Measurements from ENCODE around the gene PCP4L1. TPM values are rescaled to one million over a fixed set of nuclear protein-coding genes. Genes with fewer than 3 reads are reported as not detected.
"Not testable (repeated sequence)": the region's sequence is repeated elsewhere in the genome, so short reads cannot be mapped to it uniquely, and the experiment has no call there.

The PCP4L1 gene
- total RNA-seq, 1 experiment from 2014 or later, result not detected

DNA sequence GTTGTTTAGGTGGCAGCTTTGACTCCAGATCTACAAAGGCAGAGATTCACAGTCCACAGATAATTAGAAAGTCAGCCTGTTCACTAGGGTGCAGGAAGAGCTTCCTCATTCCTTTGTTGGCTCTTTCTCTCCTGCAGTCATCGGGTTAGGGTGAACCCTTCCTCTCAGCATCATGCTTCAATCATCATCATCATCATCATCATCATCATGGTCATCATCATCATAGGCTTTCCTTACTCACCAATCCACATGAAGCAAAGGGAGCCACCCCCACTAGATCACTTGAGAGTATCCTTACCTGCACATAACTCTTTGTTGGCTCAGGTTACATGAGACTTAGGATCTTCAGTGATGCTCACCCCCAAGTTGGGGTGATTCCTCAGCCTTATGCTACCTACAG, 32.2 kb downstream of the PCP4L1 start:
- no peak for DNase-seq

DNA sequence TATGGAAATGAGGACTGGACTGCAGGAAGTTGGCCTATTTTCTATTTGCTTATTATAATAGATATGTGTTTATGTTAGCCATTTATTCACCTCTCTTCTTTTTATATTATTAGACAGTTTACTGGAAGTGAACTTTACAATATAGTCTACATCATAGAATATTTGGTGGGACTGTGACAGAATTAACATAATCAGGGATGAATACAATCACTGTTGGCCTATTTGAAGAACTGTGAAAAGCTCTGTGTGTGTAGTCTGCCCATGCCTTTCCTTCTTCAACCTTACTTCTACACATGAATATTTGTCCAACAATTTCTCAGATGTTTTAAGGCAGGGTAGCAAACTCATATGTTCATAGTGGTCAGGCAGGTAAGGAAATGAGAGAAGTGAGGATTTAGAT, 38.9 kb downstream of the PCP4L1 start:
- Histone ChIP-seq H3K4me3 (no peak overlapping the region), H3K27me3 (no peaks in the 10 kb centered on the region), H3K36me3 (no peaks in the 10 kb centered on the region), H3K9me3 (no peaks in the 10 kb centered on the region)
- no peak for DNase-seq

More for the DNA sequence above, 32.2 kb downstream of the PCP4L1 start:
- no peak overlapping the region for H3K4me3 ChIP-seq
- H3K27me3 ChIP-seq, result peaks cover 3% of the 10 kb centered on the region; the same call in 1 of the 2 replicates
- no peaks in the 10 kb centered on the region for H3K9me3 ChIP-seq
- no peaks in the 10 kb centered on the region for H3K36me3 ChIP-seq

DNA sequence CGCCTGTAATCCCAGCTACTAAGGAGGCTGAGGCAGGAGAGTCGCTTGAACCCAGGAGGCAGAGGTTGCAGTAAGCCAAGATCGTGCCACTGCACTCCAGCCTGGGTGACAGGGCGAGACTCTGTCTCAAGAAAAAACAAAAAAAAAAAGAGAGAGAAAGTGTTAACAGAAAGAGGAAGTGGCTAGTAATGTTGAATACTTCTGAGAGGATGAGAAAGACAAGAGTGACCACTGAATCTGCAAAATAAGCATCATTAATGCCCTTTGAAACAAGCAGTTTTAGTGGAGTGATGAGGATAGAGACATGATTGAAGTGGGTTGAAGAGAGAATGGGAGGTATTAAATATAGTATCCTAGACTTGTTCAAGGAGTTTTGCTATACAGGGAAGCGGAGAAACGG, 39.6 kb downstream of the PCP4L1 start:
- DNase-seq, result no peak
- H3K4me3 ChIP-seq, result no peak overlapping the region
- H3K36me3 ChIP-seq, result no peaks in the 10 kb centered on the region
- no peaks in the 10 kb centered on the region for H3K9me3 ChIP-seq
- H3K27me3 ChIP-seq, result no peaks in the 10 kb centered on the region

DNA sequence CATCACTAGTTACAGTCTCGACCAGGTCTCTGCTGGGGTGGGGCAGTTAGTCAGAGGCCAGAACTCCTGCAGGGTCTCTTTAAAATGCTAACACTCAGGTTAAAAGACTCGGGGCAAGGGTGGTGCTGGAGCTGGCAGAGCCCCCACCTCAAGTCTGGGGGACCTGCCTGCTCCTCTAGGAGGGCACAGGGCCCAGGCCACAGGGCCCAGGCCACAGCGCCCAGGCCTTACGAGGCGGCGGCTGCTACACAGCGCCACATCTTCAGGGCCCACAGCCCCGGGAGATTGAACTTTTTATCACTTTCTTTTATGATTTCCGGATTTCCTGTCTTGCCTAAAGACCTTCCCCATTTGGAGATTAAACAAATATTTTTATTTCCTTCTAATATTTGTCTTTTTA, 40.8 kb downstream of the PCP4L1 start:
- H3K36me3 ChIP-seq, result no peaks in the 10 kb centered on the region
- no peak for DNase-seq
- no peaks in the 10 kb centered on the region for H3K27me3 ChIP-seq
- H3K9me3 ChIP-seq, result no peaks in the 10 kb centered on the region
- no peak overlapping the region for H3K4me3 ChIP-seq

DNA sequence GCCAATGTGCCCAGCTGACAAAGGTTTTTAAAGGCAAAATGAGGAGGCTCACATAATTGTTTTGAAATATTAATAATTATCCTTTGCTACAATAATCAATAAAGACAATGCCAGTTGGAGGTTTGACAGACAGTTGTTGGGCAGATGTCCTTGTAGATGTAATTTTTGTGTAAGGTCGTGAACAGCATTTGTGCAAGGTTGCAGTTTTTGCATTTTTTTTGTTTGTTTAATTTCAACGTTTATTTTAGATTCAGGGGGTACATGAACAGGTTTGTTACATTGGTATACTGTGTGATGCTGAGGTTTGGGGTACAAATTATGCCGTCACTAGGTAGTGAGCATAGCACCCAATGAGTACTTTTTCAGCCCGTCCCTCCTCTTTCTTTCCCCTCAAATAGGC, 41.9 kb downstream of the PCP4L1 start:
- H3K4me3 ChIP-seq, result no peak overlapping the region
- DNase-seq, result no peak
- H3K36me3 ChIP-seq, result no peaks in the 10 kb centered on the region
- H3K27me3 ChIP-seq, result no peaks in the 10 kb centered on the region
- H3K9me3 ChIP-seq, result no peaks in the 10 kb centered on the region

DNA sequence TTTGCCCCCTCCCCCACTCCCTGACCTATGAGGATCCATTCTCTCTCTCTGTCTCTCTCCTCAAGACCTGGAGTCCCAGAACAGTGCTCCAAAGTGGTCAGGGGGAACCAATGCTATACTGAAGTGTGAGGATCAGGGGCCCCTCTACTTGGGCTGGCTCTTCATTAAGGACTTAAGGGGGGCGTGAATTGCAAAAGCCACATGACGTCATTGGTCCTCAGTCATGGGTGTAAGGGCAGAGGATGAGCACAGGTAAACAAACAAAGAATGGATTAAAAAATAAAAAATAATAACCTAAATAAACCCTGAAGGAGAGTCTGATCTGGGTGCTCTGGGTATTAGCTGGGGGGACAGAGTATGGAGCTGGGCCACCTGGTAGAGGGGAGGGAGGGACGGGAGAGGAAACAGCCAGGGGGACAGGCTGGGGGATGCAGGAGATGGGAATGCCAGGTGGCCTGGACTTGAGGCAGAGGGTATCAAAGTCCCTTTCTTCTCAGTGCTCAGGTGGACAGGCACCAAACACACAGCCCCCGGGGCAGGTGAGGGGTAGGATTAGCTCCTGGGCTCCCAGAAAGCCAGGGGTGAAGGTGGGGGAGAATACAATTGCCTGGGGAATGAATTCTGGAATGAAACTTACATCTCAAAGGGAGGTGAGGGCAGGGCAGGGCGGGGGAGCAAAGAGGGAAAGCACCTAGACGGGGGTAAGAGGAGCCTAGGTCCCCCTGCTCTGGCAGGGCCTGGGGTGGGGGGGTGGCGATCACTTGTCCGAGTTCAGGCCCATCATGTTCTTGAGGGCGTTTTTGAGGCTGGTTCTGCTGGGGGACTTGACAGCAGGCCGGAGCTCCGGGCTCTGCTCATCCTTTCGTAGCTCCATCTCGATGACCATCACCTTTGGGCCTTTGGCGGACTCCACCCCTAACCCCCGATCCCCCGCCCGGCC, 46.7 kb downstream of the PCP4L1 start:
- no peak for DNase-seq
- Histone ChIP-seq H3K27me3 (no peaks in the 10 kb centered on the region), H3K9me3 (no peaks in the 10 kb centered on the region), H3K36me3 (no peaks in the 10 kb centered on the region), H3K4me3 (peak overlapping the region; percentile 46)

DNA sequence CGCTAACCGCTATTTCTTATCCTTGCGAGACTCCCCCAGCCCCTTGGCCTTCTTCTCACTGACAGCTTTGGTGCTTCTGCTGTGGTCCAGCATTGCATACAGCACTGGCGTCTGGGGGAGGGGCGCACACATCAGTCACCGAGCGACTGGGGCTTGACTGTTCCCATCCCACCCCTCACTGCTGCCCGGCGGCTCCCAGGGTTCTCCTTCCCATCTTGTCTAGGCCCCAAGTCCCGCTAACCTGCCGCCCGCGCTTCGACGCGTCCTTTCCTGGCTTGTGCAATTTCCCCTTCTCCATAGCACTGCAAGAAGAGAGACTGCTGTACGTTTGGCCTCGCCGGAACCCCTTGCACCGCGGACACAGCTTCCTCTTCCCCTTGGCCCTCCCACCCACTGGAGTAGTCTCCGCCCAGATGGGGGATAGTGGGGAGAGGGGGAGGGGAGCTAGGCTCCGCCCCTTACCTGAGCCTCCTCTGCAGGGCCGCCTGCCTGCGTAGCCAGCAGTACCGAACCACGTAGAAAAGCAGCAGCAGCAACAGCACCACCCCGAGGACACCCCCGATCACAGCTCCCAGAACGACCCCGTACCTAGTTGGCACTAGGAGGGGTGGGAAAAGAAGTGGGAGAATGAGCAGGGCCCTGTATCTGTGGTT, 47.4 kb downstream of the PCP4L1 start:
- peak overlapping the region; percentile 46 for H3K4me3 ChIP-seq
- DNase-seq, result peak; percentile 20

DNA sequence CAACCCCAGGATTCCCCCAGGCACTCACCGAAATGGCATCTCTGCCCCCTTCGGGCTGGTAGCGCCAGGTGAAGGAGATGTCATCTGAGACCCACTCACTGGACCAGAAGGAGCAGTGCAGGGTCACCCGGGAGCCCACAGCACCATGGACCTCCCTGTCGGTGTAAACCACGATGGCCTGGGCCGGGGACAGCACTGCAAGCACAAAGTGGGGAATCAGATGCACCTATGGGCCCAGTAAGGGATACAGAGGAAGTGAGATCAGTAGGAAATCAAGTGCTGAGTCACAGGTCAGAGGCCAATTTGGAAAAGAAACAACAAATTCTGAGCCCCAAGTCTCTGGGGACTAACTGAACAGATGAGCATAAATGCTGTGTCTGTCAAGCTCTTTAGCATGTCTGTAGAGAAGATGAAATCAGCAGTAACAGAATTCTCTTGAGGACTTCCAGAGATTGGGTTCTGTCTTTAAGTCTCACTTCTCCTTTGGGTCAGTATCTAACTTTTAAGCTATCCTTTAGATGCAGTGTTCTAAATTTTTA, 48.8 kb downstream of the PCP4L1 start:
- Histone ChIP-seq H3K4me3 (no peak overlapping the region), H3K27me3 (no peaks in the 10 kb centered on the region), H3K36me3 (no peaks in the 10 kb centered on the region), H3K9me3 (no peaks in the 10 kb centered on the region)
- DNase-seq, result no peak

More for the DNA sequence above, 47.4 kb downstream of the PCP4L1 start:
- Histone ChIP-seq H3K36me3 (no peaks in the 10 kb centered on the region), H3K9me3 (no peaks in the 10 kb centered on the region), H3K27me3 (no peaks in the 10 kb centered on the region)

DNA sequence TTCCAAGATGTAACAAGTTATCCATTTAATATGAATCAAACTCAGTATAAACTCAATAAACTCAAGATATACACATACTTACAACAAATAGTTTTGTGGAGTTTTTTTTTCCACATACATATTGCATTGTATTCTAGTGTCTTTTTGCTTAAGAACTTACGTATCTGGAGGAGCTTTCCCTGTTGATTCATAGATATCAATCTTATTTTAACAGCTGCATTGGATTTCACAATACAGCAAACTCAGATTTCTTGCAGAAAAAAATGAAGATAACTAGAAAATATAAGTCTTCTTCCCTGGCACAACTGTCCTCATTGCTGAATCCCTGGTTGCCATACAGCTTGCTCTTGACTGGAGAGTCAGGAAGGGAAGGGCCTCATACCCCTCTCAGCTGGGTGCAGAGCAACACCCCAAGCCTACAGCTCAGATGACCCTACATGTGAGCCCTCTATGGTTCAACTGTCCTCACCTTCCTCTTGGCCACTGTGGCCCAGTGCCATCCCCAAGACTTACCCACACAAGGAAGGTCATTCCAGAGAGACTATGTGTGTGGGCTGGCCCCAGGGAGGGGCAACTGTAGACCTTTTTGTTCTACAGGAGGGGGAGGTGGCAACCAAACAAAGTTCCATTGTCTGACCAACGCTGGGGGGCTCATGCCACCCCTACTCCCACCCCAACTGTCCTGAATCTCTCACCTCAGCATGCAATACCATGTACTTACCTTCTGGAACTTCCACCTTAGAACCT, 49.5 kb downstream of the PCP4L1 start:
- DNase-seq, result no peak
- no peaks in the 10 kb centered on the region for H3K9me3 ChIP-seq
- H3K36me3 ChIP-seq, result no peaks in the 10 kb centered on the region
- no peaks in the 10 kb centered on the region for H3K27me3 ChIP-seq
- no peak overlapping the region for H3K4me3 ChIP-seq

DNA sequence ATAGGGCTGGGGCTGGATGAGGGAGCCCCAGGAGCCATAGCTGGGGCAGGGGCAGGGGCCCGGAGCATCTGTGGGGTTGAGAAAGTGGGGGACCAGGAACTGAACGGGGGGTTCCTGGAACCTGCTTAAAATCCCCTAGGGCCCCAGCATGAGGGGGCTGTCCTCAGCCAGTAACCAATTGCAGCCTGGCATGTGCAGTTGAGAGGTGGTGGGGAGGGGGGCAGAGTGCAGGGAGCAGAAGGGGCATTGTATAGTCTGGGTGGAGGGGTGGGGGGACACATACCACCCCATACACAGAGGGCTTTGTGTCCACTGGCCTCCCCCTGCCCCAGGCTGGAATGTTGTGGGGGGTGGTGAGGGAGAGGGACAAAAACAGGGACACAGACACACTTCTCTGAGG, 51.3 kb downstream of the PCP4L1 start, which contains the start of gene MPZ:
Gene MPZ, minus strand, starts transcription at position 101 of the 400 bp plus-strand sequence. Its CDS starts 63 bp downstream, at position 38.
- Histone ChIP-seq H3K27me3 (no peaks in the 10 kb centered on the region), H3K4me3 (no peak within 1 kb of the TSS), H3K9me3 (no peaks in the 10 kb centered on the region), H3K36me3 (no peaks in the 10 kb centered on the region)
- no peak for DNase-seq

DNA sequence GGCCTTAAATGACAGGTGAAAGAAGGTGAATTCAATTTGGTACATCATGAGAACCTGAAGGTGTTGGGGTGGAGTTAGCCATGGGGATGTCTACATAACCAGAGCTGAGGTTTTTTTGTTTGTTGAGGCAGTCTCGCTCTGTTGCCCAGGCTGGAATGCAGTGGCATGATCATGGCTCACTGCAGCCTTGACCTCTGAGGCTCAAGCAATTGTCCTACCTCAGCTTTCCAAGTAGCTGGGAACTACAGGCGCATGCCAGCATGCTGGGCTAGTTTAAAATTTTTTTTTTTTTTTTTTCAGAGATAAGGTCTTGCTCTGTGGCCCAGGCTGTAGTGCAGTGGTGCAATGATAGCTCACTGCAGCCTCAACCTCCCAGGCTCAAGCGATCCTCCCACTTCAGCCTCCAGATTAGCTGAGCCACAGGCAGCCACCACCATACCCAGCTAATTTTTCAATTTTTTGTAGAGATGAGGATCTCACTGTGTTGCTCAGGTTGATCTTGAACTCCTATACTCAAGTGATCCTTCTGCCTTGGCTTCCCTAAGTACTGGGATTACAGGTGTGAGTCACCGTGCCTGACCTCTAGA, 53.1 kb downstream of the PCP4L1 start:
- Histone ChIP-seq H3K27me3 (no peaks in the 10 kb centered on the region), H3K9me3 (no peaks in the 10 kb centered on the region), H3K4me3 (no peak overlapping the region), H3K36me3 (no peaks in the 10 kb centered on the region)
- no peak for DNase-seq

DNA sequence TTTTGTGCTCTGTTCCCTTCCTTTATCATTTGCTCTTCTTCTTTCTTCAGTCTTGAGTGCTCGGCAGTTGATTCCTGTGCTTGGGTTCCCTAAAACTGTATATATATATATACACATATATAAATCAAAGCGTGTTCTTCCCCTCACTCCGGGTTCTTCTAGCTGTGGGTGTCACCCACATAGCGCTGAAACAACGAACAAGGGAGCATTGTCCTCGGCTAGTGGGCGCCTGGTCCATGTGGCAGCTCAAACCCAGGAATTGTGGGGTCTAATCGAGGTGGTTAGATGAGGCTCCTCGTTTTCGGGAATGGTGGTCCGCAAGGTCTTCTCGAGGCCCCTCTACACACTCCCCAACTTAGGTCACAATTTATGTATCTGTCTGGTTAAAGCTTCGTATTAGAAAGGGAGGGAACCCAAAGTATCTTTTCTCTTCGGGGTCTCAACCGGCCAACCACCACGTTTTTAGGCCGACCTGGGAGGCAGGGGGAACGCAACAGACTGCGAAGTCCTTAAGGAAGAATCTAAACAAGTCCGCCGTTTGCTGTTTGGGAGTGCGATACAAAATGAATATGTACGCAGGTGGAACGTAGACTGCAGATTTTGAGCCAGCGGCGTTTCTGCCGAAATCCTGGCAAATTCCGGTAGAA, 55.1 kb downstream of the PCP4L1 start:
- H3K27me3 ChIP-seq, result no peaks in the 10 kb centered on the region
- peak overlapping the region; percentile 91 for H3K4me3 ChIP-seq
- no peaks in the 10 kb centered on the region for H3K9me3 ChIP-seq
- no peak for DNase-seq
- H3K36me3 ChIP-seq, result no peaks in the 10 kb centered on the region

DNA sequence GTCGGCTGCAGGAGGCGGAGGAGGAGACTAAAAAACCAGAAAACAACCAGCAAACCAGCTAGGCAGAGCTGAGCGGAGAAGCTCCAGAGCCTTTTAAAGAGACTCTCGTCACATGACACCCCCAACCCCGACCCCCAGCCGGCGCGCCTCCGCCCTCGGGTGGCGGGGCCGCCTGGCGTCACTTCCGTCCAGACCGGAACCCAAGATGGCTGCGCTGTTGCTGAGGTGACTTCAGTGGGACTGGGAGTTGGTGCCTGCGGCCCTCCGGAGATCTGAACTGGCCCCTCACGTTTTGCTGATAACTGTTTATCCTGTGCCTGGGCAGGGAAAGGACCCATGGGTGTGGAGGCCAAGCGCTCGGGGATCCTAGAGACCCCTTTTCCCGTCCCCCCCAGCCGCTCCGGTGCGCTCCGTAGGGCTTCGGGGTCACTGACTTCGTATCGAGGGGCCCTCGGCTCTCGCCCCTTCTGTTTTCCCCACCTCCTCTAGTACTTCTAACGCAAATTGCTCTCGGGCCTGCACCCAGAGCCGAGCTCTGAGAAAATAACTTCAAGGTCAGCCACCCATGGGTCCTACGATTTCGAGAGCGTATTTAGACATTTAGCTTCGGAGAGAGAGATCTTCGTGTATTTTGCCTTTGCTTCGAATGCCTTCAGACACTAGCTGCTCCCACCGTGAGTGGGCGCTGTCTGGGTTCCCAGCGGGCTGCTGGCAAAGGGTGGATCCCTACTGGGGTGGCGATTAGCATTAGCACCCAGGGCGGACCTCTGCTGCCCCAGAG, 55.8 kb downstream of the PCP4L1 start, which contains the start of gene SDHC:
Gene SDHC, plus strand, starts transcription at position 181 of the 781 bp plus-strand sequence. Its CDS starts 25 bp downstream, at position 206.
- H3K36me3 ChIP-seq, result no peaks in the 10 kb centered on the region
- peak; percentile 90 for DNase-seq
- H3K9me3 ChIP-seq, result no peaks in the 10 kb centered on the region
- no peaks in the 10 kb centered on the region for H3K27me3 ChIP-seq
- peak within 1 kb of the TSS; percentile 91 for H3K4me3 ChIP-seq

DNA sequence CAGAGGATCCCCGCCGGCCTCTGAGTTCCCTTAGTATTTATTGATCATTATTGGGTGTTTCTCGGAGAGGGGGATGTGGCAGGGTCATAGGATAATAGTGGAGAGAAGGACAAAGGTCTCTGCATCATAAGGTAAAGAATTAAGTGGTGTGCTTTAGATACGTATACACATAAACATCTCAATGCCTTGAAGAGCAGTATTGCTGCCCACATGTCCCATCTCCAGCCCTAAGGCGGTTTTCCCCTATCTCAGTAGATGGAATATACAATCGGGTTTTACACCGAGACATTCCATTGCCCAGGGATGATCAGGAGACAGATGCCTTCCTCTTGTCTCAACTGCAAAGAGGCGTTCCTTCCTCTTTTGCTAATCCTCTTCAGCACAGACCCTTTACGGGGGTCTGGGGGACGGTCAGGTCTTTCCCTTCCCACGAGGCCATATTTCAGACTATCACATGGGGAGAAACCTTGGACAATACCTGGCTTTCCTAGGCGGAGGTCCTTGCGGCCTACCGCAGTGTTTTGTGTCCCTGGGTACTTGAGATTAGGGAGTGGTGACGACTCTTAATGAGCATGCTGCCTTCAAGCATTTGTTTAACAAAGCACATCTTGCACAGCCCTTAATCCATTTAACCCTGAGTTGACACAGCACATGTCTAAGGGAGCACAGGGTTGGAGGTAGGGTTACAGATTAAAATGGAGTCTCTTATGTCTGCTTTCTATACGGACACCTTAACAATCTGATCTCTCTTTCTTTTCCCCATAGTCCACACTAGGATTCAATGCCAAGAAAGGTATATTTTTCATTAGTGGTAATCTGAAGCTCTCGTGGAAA, 57.5 kb downstream of the PCP4L1 start:
- H3K9me3 ChIP-seq, H3K27me3 ChIP-seq, H3K36me3 ChIP-seq, DNase-seq, H3K4me3 ChIP-seq: not testable (repeated sequence)
